HG02588 (cell line): ENCODE results near the gene SH3BP2.

Experiments
- ATAC-seq: cut with Tn5 transposase; IDR thresholded peaks from one replicate; pipeline ENCODE4 v1.9.1; 2021; ENCODE audit warnings: mild to moderate bottlenecking, moderate library complexity; ENCODE audit not compliant: unreplicated experiment

Gene SH3BP2

GRCh38 chr4:2849267-2850152 is 56.6 kb downstream of the SH3BP2 start:
- ATAC-seq: no peak

GRCh38 chr4:2850966-2851798 is 58.3 kb downstream of the SH3BP2 start:
- no peak for ATAC-seq

GRCh38 chr4:2852481-2852921 is 59.6 kb downstream of the SH3BP2 start:
- ATAC-seq: peak; percentile 67

- ATAC-seq: no peak
Observed at GRCh38 chr4:2855584-2855983, 62.7 kb downstream of the SH3BP2 start.

GRCh38 chr4:2856266-2856665 is 63.4 kb downstream of the SH3BP2 start:
- ATAC-seq: no peak

- no peak for ATAC-seq
Observed at GRCh38 chr4:2857349-2857927, 64.6 kb downstream of the SH3BP2 start.

- ATAC-seq: no peak
Observed at GRCh38 chr4:2858451-2859217, 65.7 kb downstream of the SH3BP2 start.

- no peak for ATAC-seq
Observed at GRCh38 chr4:2859514-2859913, 66.6 kb downstream of the SH3BP2 start.

GRCh38 chr4:2860391-2861348 is 67.8 kb downstream of the SH3BP2 start:
- ATAC-seq: no peak

GRCh38 chr4:2861631-2862436 is 68.9 kb downstream of the SH3BP2 start:
- ATAC-seq: no peak

GRCh38 chr4:2862528-2862927 is 69.6 kb downstream of the SH3BP2 start:
- ATAC-seq: no peak

- ATAC-seq: no peak
Observed at GRCh38 chr4:2863649-2864048, 70.8 kb downstream of the SH3BP2 start.

GRCh38 chr4:2865196-2865780 is 72.4 kb downstream of the SH3BP2 start:
- ATAC-seq: no peak

GRCh38 chr4:2866160-2866861 is 73.4 kb downstream of the SH3BP2 start:
- no peak for ATAC-seq

GRCh38 chr4:2866891-2867290 is 74.0 kb downstream of the SH3BP2 start:
- ATAC-seq: no peak

- ATAC-seq: no peak
Observed at GRCh38 chr4:2867758-2868491, 75.0 kb downstream of the SH3BP2 start.

- no peak for ATAC-seq
Observed at GRCh38 chr4:2868877-2869487, 76.1 kb downstream of the SH3BP2 start.
